ENCODE data around the gene ANKS1B. TPM values are rescaled to one million over a fixed set of nuclear protein-coding genes. Genes with fewer than 3 reads are reported as not detected.

ANKS1B gene
- total and polyA plus RNA-seq, 2 of the 4 experiments (the other 2 are of a cell fraction): 0.17 to 0.18 TPM

DNA sequence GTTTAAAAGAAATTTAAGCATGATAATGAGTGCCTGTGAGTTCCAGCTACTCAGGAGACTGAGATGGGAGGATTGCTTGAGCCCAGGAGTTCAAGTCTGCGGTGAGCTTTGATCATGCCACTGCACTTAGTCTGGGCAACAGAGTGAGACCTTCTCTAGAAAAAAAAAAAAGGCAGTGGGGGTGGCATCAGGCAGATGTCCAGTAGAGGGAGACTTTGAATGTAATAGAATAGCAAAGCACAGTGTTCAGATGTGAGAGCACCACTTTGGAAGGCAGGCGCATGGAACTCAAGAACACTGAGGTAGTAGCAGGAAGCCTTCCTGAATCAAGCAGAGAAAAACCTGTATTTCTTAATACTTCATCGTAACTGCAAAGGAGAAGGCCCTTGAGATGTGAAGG, 731.7 kb downstream of the ANKS1B start:
- H3K36me3 ChIP-seq (ENCODE audit: control insufficient read depth, insufficient read depth, low read length): no peaks in the 10 kb centered on the region
- H3K4me3 ChIP-seq (ENCODE audit: insufficient read depth, low read depth, low read length): no peak overlapping the region
- H3K14ac ChIP-seq (replicated peaks; ENCODE audit: low read depth, low read length): no peak overlapping the region
- dilution Hi-C loops (cut with HindIII; ENCODE audit: low sequenced_read_pairs, unreplicated experiment) (no loop called here), in situ Hi-C loops (cut with MboI; ENCODE audit: low sequenced_read_pairs) (no loop called here), intact Hi-C loops (cut with micrococcal nuclease) (no loop called here)
- no peaks in the 10 kb centered on the region for H3K79me1 ChIP-seq (ENCODE audit: low read depth in 1 of 2, low read length in 2 of 2)
- H3K27ac ChIP-seq (ENCODE audit: insufficient read depth, low read length): no peak overlapping the region
- no peak for DNase-seq
- POLR2A ChIA-PET (ENCODE audit: unreplicated experiment): no interaction called here
- H3K23ac ChIP-seq (ENCODE audit: low read depth, low read length): no peak overlapping the region
- no peak overlapping the region for H3K56ac ChIP-seq (ENCODE audit: extremely low read depth, insufficient read depth, low read length)
- H4K8ac ChIP-seq (ENCODE audit: low read depth in 2 of 2, low read length in 2 of 2): no peak overlapping the region
- H3K9ac ChIP-seq (ENCODE audit: low read depth, low read length): no peak overlapping the region
- BruUV-seq (replicated peaks): no TSS peak
- peaks cover 6% of the 10 kb centered on the region for H3K9me3 ChIP-seq (ENCODE audit: control insufficient read depth, insufficient read depth, low read length)
- no peak overlapping the region for H2AK9ac ChIP-seq (replicated peaks; ENCODE audit: low read depth, low read length, poor library complexity)
- no peak overlapping the region for H2AFZ ChIP-seq (replicated peaks; ENCODE audit: low read length, poor library complexity)
- no peaks in the 10 kb centered on the region for H3K27me3 ChIP-seq (ENCODE audit: control insufficient read depth, insufficient read depth, low read length)
- no peak overlapping the region for H4K91ac ChIP-seq (ENCODE audit: insufficient read depth, low read depth, low read length)
- no peak overlapping the region for H2AK5ac ChIP-seq (ENCODE audit: low read depth, low read length)
- no peak overlapping the region for H4K5ac ChIP-seq (ENCODE audit: low read depth, low read length)
- H2BK5ac ChIP-seq (ENCODE audit: low read depth, low read length, poor library complexity, severe bottlenecking): no peak overlapping the region
- TF ChIP-seq MAFK (IDR thresholded peaks at IDR 0.05; ENCODE audit: low read depth, low read length): no peak
- no peak for TF ChIP-seq BHLHE40 (IDR thresholded peaks at IDR 0.05; ENCODE audit: low read depth, low read length)
- no peak for TF ChIP-seq FOS (IDR thresholded peaks at IDR 0.05; ENCODE audit: low read depth, low read length)
- TF ChIP-seq MXI1 (IDR thresholded peaks at IDR 0.05; ENCODE audit: borderline replicate concordance, low read depth, low read length): no peak
- no peak for TF ChIP-seq NFE2L2 (IDR thresholded peaks at IDR 0.05; ENCODE audit: low read depth, low read length)
- no peak for TF ChIP-seq CHD1 (IDR thresholded peaks at IDR 0.05; ENCODE audit: low read depth, low read length)
- TF ChIP-seq RAD21 (IDR thresholded peaks at IDR 0.05; ENCODE audit: low read length): no peak
- TF ChIP-seq MAZ (IDR thresholded peaks at IDR 0.05; ENCODE audit: borderline replicate concordance, low read depth, low read length): no peak
- no peak for TF ChIP-seq POLR2A (IDR thresholded peaks at IDR 0.05; ENCODE audit: low read depth, low read length)
- TF ChIP-seq RCOR1 (IDR thresholded peaks at IDR 0.05; ENCODE audit: insufficient replicate concordance, low read length): no peak
- no peak for TF ChIP-seq CEBPB (IDR thresholded peaks at IDR 0.05; ENCODE audit: low read depth, low read length)
- no peak for TF ChIP-seq RFX5 (IDR thresholded peaks at IDR 0.05; ENCODE audit: low read depth, low read length)
- no peak overlapping the region for H3K18ac ChIP-seq (ENCODE audit: low read depth, low read length)
- H3K4me1 ChIP-seq (ENCODE audit: control insufficient read depth, insufficient read depth, low read length): no peaks in the 10 kb centered on the region
- ATAC-seq (ENCODE audit: low read depth): no peak
- H2BK15ac ChIP-seq (ENCODE audit: low read depth, low read length): no peak overlapping the region
- no peak overlapping the region for H3K4me2 ChIP-seq (ENCODE audit: low read depth, low read length)
- no peak overlapping the region for H2BK120ac ChIP-seq (ENCODE audit: low read depth, low read length)
- H3K4ac ChIP-seq (ENCODE audit: low read depth, low read length): no peak overlapping the region
- 29% methylated on average over 1 of the region's 3 CpGs; no CpG with 5 or more reads in 1 of the 2 experiments for WGBS, 2 experiments (ENCODE audit: extremely low coverage in 2 of 2, insufficient read length in 1 of 2)
- no peaks in the 10 kb centered on the region for H4K20me1 ChIP-seq (ENCODE audit: insufficient read depth, low read length)
- no peaks in the 10 kb centered on the region for H3K9me1 ChIP-seq (ENCODE audit: insufficient read depth, low read length)
- CTCF ChIA-PET: interaction anchor here (1.0 kb wide), 1 partner anchor 219 kb away, joined by 3 read pairs; no protein-coding TSS in a partner anchor
- H2BK20ac ChIP-seq (ENCODE audit: low read depth, low read length): no peak overlapping the region

Measured in IMR-90 (cell line).